Cardiac fibroblast (primary cell): ENCODE measurements around the gene MCRIP1.

ENCODE experiments used
- DNase-seq, 2 donors: peaks; one replicate each; pipeline versions ENCODE4 v3.0.0 to v3.0.0-alpha.2; 2010; ENCODE audit warnings: low read depth in 2 of 2
- H3K4me3 ChIP-seq, 2 donors: replicated peaks in 1 of 2; 1 replicate in 1 of 2; 2 replicates in 1 of 2; pipeline ENCODE4 v1.5.1; 2011; ENCODE audit warnings: low read depth in 2 of 2, low read length in 2 of 2, mild to moderate bottlenecking in 2 of 2, moderate library complexity in 1 of 2
- TF ChIP-seq, protein P1 (sequence below): IDR thresholded peaks from one replicate; pipeline ENCODE4 v1.5.1; 2011; ENCODE audit warnings: low read depth, mild to moderate bottlenecking, low read length, inconsistent platforms

The MCRIP1 gene

GRCh38 chr17:81866440-81867169, 33.5 kb upstream of the MCRIP1 start:
- DNase-seq, result peak; percentile 39 to 43
- TF ChIP-seq, protein P1, sequence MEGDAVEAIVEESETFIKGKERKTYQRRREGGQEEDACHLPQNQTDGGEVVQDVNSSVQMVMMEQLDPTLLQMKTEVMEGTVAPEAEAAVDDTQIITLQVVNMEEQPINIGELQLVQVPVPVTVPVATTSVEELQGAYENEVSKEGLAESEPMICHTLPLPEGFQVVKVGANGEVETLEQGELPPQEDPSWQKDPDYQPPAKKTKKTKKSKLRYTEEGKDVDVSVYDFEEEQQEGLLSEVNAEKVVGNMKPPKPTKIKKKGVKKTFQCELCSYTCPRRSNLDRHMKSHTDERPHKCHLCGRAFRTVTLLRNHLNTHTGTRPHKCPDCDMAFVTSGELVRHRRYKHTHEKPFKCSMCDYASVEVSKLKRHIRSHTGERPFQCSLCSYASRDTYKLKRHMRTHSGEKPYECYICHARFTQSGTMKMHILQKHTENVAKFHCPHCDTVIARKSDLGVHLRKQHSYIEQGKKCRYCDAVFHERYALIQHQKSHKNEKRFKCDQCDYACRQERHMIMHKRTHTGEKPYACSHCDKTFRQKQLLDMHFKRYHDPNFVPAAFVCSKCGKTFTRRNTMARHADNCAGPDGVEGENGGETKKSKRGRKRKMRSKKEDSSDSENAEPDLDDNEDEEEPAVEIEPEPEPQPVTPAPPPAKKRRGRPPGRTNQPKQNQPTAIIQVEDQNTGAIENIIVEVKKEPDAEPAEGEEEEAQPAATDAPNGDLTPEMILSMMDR, result no peak
- no peak overlapping the region for H3K4me3 ChIP-seq

GRCh38 chr17:81865733-81866439, 32.8 kb upstream of the MCRIP1 start:
- TF ChIP-seq, protein P1, result no peak
- H3K4me3 ChIP-seq, result no peak overlapping the region
- peak; percentile 46 to 52 for DNase-seq

GRCh38 chr17:81865358-81865732, 32.3 kb upstream of the MCRIP1 start:
- TF ChIP-seq, protein P1, result no peak
- DNase-seq, result no peak
- no peak overlapping the region for H3K4me3 ChIP-seq

DNA sequence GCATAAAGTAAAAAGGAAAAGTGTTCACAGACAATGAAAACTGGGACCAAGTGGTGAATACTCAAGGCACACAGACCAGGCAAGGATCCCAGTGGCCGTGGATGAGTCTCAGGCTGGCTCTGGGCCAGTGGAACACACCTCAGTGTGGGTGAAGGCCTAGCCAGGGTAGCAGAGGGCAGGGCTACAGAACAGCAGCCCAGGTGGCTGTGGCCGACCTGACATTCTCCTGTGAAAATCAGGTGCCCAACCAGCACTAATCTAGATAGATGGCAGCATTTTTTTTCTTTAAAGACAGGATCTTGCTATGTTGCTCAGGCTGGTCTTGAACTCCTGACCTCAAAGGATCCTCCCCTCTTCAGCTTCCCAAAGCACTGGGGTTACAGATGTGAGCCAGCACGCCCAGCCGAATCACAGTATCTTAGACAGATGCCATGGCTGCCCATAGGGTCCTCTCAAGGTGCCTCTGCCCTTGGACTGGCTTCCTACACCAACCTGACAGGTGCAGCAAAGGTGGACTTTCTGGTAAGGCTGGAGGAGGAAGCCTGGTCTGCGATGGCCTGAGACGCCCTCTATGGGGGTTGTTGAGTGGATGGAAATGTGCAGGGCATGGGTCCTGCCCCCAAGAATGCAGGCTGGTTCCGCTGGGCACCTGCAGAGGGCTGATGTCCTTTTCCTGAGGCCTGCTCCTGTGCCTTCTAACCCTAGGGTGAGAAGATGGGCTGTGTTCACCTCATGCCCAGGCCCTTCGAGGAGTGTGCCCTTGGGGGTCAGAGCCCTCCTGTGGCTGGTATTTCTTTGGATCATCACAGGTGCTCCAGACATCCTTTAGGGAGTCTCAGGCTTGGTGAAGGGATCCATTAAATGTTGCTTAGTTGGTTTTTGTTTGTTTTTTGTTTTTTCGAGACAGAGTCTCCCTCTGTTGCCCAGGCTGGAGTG, 31.0 kb upstream of the MCRIP1 start:
- no peak for DNase-seq
- no peak overlapping the region for H3K4me3 ChIP-seq

GRCh38 chr17:81863123-81863675, 30.1 kb upstream of the MCRIP1 start:
- peak in 1 of 2 donors; percentile 29 for DNase-seq
- H3K4me3 ChIP-seq, result no peak overlapping the region
- TF ChIP-seq, protein P1, result no peak

More for the DNA sequence above, 31.0 kb upstream of the MCRIP1 start:
- TF ChIP-seq, protein P1, result no peak
